ENCODE data around the gene DCHS2.

- TF ChIP-seq NFYB (IDR thresholded peaks at IDR 0.05; ENCODE audit: insufficient read depth, low read depth, low read length) (no peak), MYC (IDR thresholded peaks at IDR 0.05; ENCODE audit: insufficient read depth, insufficient read length, insufficient replicate concordance, low read length, severe bottlenecking) (no peak), CEBPB (IDR thresholded peaks at IDR 0.05; ENCODE audit: borderline replicate concordance in 1 of 2, low read depth in 2 of 2, low read length in 2 of 2) (no peak), FOXM1 (IDR thresholded peaks at IDR 0.05; ENCODE audit: low read depth, low read length) (no peak)
- TF ChIP-seq, protein P1, sequence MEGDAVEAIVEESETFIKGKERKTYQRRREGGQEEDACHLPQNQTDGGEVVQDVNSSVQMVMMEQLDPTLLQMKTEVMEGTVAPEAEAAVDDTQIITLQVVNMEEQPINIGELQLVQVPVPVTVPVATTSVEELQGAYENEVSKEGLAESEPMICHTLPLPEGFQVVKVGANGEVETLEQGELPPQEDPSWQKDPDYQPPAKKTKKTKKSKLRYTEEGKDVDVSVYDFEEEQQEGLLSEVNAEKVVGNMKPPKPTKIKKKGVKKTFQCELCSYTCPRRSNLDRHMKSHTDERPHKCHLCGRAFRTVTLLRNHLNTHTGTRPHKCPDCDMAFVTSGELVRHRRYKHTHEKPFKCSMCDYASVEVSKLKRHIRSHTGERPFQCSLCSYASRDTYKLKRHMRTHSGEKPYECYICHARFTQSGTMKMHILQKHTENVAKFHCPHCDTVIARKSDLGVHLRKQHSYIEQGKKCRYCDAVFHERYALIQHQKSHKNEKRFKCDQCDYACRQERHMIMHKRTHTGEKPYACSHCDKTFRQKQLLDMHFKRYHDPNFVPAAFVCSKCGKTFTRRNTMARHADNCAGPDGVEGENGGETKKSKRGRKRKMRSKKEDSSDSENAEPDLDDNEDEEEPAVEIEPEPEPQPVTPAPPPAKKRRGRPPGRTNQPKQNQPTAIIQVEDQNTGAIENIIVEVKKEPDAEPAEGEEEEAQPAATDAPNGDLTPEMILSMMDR (IDR thresholded peaks at IDR 0.05 in 2 of 3, conservative IDR thresholded peaks at IDR 0.05 in 1 of 3; ENCODE audit: control insufficient read depth in 2 of 3, extremely low read depth in 1 of 3, insufficient read depth in 1 of 3, low read depth in 3 of 3, low read length in 3 of 3) = no peak
These were observed 10.5 kb upstream of the DCHS2 start for GRCh38 chr4:154502111-154502510.

Measured in GM12878 (cell line).